Liver (tissue), 9 donors: ENCODE measurements around the gene CAT. TPM values are rescaled to one million over a fixed set of nuclear protein-coding genes. Genes with fewer than 3 reads are reported as not detected.

Experiments used
- DNase-seq: peaks from one replicate; pipeline ENCODE4 v3.0.0-alpha.2; 2017; ENCODE audit warnings: low spot score
- H3K27ac ChIP-seq, 2 donors: one replicate each; pipeline ENCODE4 v1.7.0; 2013; ENCODE audit warnings: inconsistent platforms in 2 of 2, low read length in 2 of 2, control low read depth in 1 of 2, low read depth in 1 of 2, mild to moderate bottlenecking in 1 of 2
- H3K27me3 ChIP-seq, 4 donors: one replicate each; pipeline versions ENCODE4 v1.6.1 to v1.7.0; 2013; ENCODE audit warnings: low read length in 3 of 4, inconsistent platforms in 1 of 4, mild to moderate bottlenecking in 1 of 4, moderate library complexity in 1 of 4; ENCODE audit not compliant: control insufficient read depth in 4 of 4, insufficient read depth in 4 of 4
- H3K36me3 ChIP-seq, 4 donors: one replicate each; pipeline versions ENCODE4 v1.6.1 to v1.7.0; 2013; ENCODE audit warnings: low read length in 3 of 4, mild to moderate bottlenecking in 3 of 4, low read depth in 1 of 4, moderate library complexity in 1 of 4; ENCODE audit not compliant: control insufficient read depth in 4 of 4, insufficient read depth in 3 of 4
- H3K4me1 ChIP-seq, 4 donors: one replicate each; pipeline versions ENCODE4 v1.6.1 to v1.7.0; 2013; ENCODE audit warnings: low read length in 3 of 4, mild to moderate bottlenecking in 3 of 4, moderate library complexity in 1 of 4; ENCODE audit not compliant: control insufficient read depth in 4 of 4, insufficient read depth in 4 of 4
- H3K4me3 ChIP-seq, 3 donors: one replicate each; pipeline versions ENCODE4 v1.6.1 to v1.7.0; 2013; ENCODE audit warnings: low read length in 3 of 3, control low read depth in 1 of 3, low read depth in 1 of 3, mild to moderate bottlenecking in 1 of 3
- H3K9ac ChIP-seq, 2 donors: one replicate each; pipeline ENCODE4 v1.7.0; 2013; ENCODE audit warnings: low read length in 2 of 2, mild to moderate bottlenecking in 2 of 2, moderate library complexity in 2 of 2, control low read depth in 1 of 2, low read depth in 1 of 2
- H3K9me3 ChIP-seq, 4 donors: one replicate each; pipeline versions ENCODE4 v1.6.1 to v1.7.0; 2013; ENCODE audit warnings: low read length in 3 of 4; ENCODE audit not compliant: control insufficient read depth in 4 of 4
- EGR1 ChIP-seq, 2 donors: IDR thresholded peaks; 2 replicates each; pipeline ENCODE4 v1.6.1; 2016 to 2018; ENCODE audit warnings: antibody characterized with exemption in 2 of 2, low read depth in 2 of 2
- FOXA1 ChIP-seq: IDR thresholded peaks from 2 replicates; pipeline ENCODE4 v1.6.1; 2016; ENCODE audit warnings: antibody characterized with exemption
- FOXA2 ChIP-seq: IDR thresholded peaks from 2 replicates; pipeline ENCODE4 v1.6.1; 2016; ENCODE audit warnings: antibody characterized with exemption
- GABPA ChIP-seq, 2 donors: IDR thresholded peaks in 1 of 2; conservative IDR thresholded peaks in 1 of 2; 2 replicates each; pipeline ENCODE4 v1.6.1; 2016; ENCODE audit warnings: antibody characterized with exemption in 2 of 2, mild to moderate bottlenecking in 1 of 2, moderate library complexity in 1 of 2
- HNF4A ChIP-seq, 2 donors: conservative IDR thresholded peaks; 2 replicates each; pipeline ENCODE4 v1.6.1; 2016; ENCODE audit warnings: antibody characterized with exemption in 2 of 2, mild to moderate bottlenecking in 2 of 2
- JUND ChIP-seq, 2 donors: IDR thresholded peaks; 2 replicates each; pipeline ENCODE4 v1.6.1; 2016; ENCODE audit warnings: antibody characterized with exemption in 2 of 2
- NR2F2 ChIP-seq: IDR thresholded peaks from 2 replicates; pipeline ENCODE4 v1.6.1; 2016; ENCODE audit warnings: antibody characterized with exemption
- RAD21 ChIP-seq, 2 donors: IDR thresholded peaks; 2 replicates each; pipeline ENCODE4 v1.6.1; 2016; ENCODE audit warnings: antibody characterized with exemption in 2 of 2, mild to moderate bottlenecking in 2 of 2
- SP1 ChIP-seq: IDR thresholded peaks from 2 replicates; pipeline ENCODE4 v1.6.1; 2018; ENCODE audit warnings: antibody characterized with exemption, mild to moderate bottlenecking
- TAF1 ChIP-seq: conservative IDR thresholded peaks from 2 replicates; pipeline ENCODE4 v1.6.1; 2016; ENCODE audit warnings: antibody characterized with exemption, mild to moderate bottlenecking
- WGBS: extraction: QIAGEN DNeasy Blood & Tissue Kit; methylation state at CpG from one replicate; pipeline ENCODE4 v1.1.7; 2013; 5-methylcytosine and 5-hydroxymethylcytosine counted together
- polyA plus RNA-seq, 2 donors: library from polyadenylated mRNA; stranded (reverse) in 1 of 2; unstranded in 1 of 2; fragments of 200-250 nt in 1 of 2; fragments of >200 nt in 1 of 2; fragmentation: Nextera tagmentation in 1 of 2; extraction: Ambion mirVana in 1 of 2; gene quantifications; one replicate each; pipeline versions ENCODE4 v1.2.1 to v1.2.3, GENCODE V29; 2013 to 2015
- total RNA-seq, 2 donors: library from RNA; depleted of rRNA; stranded (reverse); fragments of >200 nt; gene quantifications; one replicate each; pipeline ENCODE4 v1.2.3, GENCODE V29; 2014
- TF ChIP-seq, protein P1 (sequence below): fragments of 150-350 bp; IDR thresholded peaks from 2 replicates; pipeline ENCODE4 v1.5.1; 2017; ENCODE audit warnings: improper control_type of control experiment, low read depth, low read length; ENCODE audit not compliant: missing input control
- TF ChIP-seq, protein P2 (sequence below): IDR thresholded peaks from 2 replicates; pipeline ENCODE4 v1.6.1; 2016; ENCODE audit warnings: antibody characterized with exemption, mild to moderate bottlenecking
- TF ChIP-seq, protein P3 (sequence below): IDR thresholded peaks from 2 replicates; pipeline ENCODE4 v1.6.1; 2016; ENCODE audit warnings: antibody characterized with exemption
- TF ChIP-seq, protein P4 (sequence below): IDR thresholded peaks from 2 replicates; pipeline ENCODE4 v1.6.1; 2016; ENCODE audit warnings: antibody characterized with exemption
- donor health status: healthy.
- donor health status: healthy.
- donor health status: healthy.
- donor health status: healthy.
- donor health status: healthy.

CAT gene
- total and polyA plus RNA-seq, 4 donors, result 270 to 620 (median 388) TPM

DNA sequence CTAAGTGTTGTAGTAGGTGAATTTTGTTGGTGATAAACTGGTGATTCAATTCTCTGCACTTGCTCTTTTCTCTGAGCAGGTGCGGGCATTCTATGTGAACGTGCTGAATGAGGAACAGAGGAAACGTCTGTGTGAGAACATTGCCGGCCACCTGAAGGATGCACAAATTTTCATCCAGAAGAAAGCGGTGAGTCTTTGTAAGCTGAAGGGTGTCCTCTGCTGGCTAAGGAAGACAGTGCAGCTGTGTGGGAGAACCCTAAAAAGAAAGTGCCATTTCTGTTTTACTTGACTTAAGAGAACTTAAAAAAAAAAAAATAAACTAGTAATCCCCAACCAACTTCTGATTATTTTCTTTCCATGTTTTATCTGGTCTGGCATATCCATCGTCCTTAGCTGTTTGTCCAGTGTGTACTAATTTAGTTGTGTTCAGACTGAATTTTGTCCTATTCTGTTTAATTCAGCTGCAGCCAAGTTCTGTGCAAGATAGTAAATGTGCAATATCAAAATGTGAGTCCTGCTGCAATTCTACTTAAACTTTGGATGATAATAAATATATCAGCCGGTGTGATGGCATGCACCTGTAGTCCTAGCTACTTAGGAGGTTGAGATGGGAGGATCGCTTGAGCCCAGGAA is 29.6 kb downstream of the CAT start:
- TF ChIP-seq EGR1 (IDR thresholded peaks at IDR 0.05; ENCODE audit: low read depth in 2 of 2), result no peak
- TF ChIP-seq RAD21 (IDR thresholded peaks at IDR 0.05), result peak; percentile 81 to 87
- TF ChIP-seq, protein P1, sequence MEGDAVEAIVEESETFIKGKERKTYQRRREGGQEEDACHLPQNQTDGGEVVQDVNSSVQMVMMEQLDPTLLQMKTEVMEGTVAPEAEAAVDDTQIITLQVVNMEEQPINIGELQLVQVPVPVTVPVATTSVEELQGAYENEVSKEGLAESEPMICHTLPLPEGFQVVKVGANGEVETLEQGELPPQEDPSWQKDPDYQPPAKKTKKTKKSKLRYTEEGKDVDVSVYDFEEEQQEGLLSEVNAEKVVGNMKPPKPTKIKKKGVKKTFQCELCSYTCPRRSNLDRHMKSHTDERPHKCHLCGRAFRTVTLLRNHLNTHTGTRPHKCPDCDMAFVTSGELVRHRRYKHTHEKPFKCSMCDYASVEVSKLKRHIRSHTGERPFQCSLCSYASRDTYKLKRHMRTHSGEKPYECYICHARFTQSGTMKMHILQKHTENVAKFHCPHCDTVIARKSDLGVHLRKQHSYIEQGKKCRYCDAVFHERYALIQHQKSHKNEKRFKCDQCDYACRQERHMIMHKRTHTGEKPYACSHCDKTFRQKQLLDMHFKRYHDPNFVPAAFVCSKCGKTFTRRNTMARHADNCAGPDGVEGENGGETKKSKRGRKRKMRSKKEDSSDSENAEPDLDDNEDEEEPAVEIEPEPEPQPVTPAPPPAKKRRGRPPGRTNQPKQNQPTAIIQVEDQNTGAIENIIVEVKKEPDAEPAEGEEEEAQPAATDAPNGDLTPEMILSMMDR, result peak; percentile 75
- 65% methylated on average over 8 of the region's 8 CpGs for WGBS

DNA sequence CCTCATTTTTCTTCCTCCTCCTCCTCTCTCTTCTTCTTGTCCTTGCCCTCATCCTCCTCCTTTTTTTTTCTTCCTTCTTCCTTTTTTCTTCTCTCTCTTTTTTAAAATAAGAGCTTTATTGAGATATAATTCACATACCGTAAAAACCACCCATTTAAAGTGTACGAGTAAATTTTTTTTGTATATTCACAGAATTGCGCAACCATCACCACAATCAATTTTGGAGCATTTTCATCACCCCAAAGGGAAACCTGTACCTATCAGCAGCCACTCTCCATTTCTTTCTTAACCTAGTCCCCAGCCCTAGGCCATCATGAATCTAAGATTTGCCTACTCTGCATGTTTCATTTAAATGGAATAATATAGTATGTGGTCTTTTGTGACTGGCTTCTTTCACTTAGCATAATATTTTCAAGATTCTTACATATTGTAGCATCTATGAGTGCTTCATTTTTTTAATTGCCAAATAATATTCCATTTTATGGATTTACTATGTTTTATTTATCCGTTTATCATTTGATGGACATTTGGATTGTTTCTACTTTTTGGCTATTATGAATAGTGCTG is 35.0 kb downstream of the CAT start:
- Histone ChIP-seq H3K36me3 (peaks cover 14 to 36% (median 33%) of the 10 kb centered on the region in 4 donors), H3K9ac (no peak overlapping the region), H3K9me3 (no peaks in the 10 kb centered on the region), H3K27me3 (no peaks in the 10 kb centered on the region), H3K4me3 (no peak overlapping the region), H3K4me1 (peaks cover 0 to 3% (median 0%) of the 10 kb centered on the region in 4 donors), H3K27ac (no peak overlapping the region)
- 78% methylated on average over 4 of the region's 4 CpGs for WGBS
- TF ChIP-seq RAD21 (IDR thresholded peaks at IDR 0.05) (no peak), GABPA (IDR thresholded peaks at IDR 0.05 in 1 of 2, conservative IDR thresholded peaks at IDR 0.05 in 1 of 2) (no peak), SP1 (no peak), FOXA1 (no peak), HNF4A (conservative IDR thresholded peaks at IDR 0.05) (no peak), EGR1 (IDR thresholded peaks at IDR 0.05; ENCODE audit: low read depth in 2 of 2) (no peak), TAF1 (no peak), JUND (IDR thresholded peaks at IDR 0.05) (no peak), NR2F2 (no peak), FOXA2 (no peak)
- TF ChIP-seq, protein P2, sequence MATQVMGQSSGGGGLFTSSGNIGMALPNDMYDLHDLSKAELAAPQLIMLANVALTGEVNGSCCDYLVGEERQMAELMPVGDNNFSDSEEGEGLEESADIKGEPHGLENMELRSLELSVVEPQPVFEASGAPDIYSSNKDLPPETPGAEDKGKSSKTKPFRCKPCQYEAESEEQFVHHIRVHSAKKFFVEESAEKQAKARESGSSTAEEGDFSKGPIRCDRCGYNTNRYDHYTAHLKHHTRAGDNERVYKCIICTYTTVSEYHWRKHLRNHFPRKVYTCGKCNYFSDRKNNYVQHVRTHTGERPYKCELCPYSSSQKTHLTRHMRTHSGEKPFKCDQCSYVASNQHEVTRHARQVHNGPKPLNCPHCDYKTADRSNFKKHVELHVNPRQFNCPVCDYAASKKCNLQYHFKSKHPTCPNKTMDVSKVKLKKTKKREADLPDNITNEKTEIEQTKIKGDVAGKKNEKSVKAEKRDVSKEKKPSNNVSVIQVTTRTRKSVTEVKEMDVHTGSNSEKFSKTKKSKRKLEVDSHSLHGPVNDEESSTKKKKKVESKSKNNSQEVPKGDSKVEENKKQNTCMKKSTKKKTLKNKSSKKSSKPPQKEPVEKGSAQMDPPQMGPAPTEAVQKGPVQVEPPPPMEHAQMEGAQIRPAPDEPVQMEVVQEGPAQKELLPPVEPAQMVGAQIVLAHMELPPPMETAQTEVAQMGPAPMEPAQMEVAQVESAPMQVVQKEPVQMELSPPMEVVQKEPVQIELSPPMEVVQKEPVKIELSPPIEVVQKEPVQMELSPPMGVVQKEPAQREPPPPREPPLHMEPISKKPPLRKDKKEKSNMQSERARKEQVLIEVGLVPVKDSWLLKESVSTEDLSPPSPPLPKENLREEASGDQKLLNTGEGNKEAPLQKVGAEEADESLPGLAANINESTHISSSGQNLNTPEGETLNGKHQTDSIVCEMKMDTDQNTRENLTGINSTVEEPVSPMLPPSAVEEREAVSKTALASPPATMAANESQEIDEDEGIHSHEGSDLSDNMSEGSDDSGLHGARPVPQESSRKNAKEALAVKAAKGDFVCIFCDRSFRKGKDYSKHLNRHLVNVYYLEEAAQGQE, result no peak
- TF ChIP-seq, protein P3, sequence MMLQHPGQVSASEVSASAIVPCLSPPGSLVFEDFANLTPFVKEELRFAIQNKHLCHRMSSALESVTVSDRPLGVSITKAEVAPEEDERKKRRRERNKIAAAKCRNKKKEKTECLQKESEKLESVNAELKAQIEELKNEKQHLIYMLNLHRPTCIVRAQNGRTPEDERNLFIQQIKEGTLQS, result no peak
- TF ChIP-seq, protein P1, result no peak
- TF ChIP-seq, protein P4, sequence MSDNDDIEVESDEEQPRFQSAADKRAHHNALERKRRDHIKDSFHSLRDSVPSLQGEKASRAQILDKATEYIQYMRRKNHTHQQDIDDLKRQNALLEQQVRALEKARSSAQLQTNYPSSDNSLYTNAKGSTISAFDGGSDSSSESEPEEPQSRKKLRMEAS, result no peak
- DNase-seq, result no peak

More for the DNA sequence above, 29.6 kb downstream of the CAT start:
- no peak for DNase-seq
- no peak overlapping the region for H3K27ac ChIP-seq
- peaks cover 6 to 14% (median 10%) of the 10 kb centered on the region in 4 donors for H3K4me1 ChIP-seq
- H3K36me3 ChIP-seq, result peaks cover 21 to 74% (median 67%) of the 10 kb centered on the region in 4 donors
- H3K9me3 ChIP-seq, result no peaks in the 10 kb centered on the region
- no peak overlapping the region for H3K4me3 ChIP-seq
- H3K27me3 ChIP-seq, result no peaks in the 10 kb centered on the region
- no peak overlapping the region for H3K9ac ChIP-seq
